Activated CD8-positive, alpha-beta T cell treated with anti-CD3 and anti-CD28 coated beads, Interleukin-2, amount 10 ng/mL, durations not matched to agents 7 days and 5 days (primary cell): Measurements from ENCODE around the gene TACC3. TPM values are rescaled to one million over a fixed set of nuclear protein-coding genes. Genes with fewer than 3 reads are reported as not detected.

Experiments used
- ATAC-seq: fragments of 150-1000 bp; cut with Tn5 transposase; one replicate; pipeline ENCODE4 v1.10.0; 2021; ENCODE audit warnings: moderate library complexity
- CTCF ChIA-PET: fragments of 350-600 bp; sonication (Branson Sonifier 250); formaldehyde crosslinking; loops from one replicate; lab custom pipeline; 2021; ENCODE audit warnings: antibody characterized with exemption; lab: Charles Lee
- POLR2A ChIA-PET: fragments of 350-600 bp; sonication (Branson Sonifier 250); formaldehyde crosslinking; loops from one replicate; lab custom pipeline; 2021; ENCODE audit warnings: antibody characterized with exemption; lab: Charles Lee
- DNase-seq: peaks from one replicate; pipeline ENCODE4 v3.0.0-alpha.2; 2020
- H3K27ac Mint-ChIP-seq: one replicate; pipeline ENCODE4 v1.8.0; 2021; ENCODE audit warnings: mild to moderate bottlenecking, mixed read lengths
- H3K27me3 Mint-ChIP-seq: one replicate; pipeline ENCODE4 v1.8.0; 2021; ENCODE audit warnings: low read depth, mixed read lengths
- H3K36me3 Mint-ChIP-seq: one replicate; pipeline ENCODE4 v1.8.0; 2021; ENCODE audit warnings: low read depth, mixed read lengths
- H3K4me1 Mint-ChIP-seq: one replicate; pipeline ENCODE4 v1.8.0; 2021; ENCODE audit warnings: low read depth, mixed read lengths
- H3K4me3 Mint-ChIP-seq: one replicate; pipeline ENCODE4 v1.8.0; 2021; ENCODE audit warnings: mild to moderate bottlenecking, mixed read lengths
- H3K9me3 Mint-ChIP-seq: one replicate; pipeline ENCODE4 v1.8.0; 2022; ENCODE audit warnings: mixed read lengths; ENCODE audit not compliant: insufficient read depth
- total RNA-seq, 2 experiments: library from RNA; stranded (reverse); gene quantifications; one replicate each; pipeline ENCODE4 v1.2.3, GENCODE V29; 2021

The TACC3 gene
- total RNA-seq, 2 experiments from 2014 or later: 284 to 311 TPM

GRCh38 chr4:1756079-1756478 is 34.8 kb downstream of the TACC3 start:
- ChIA-PET CTCF (no interaction called here), POLR2A (no interaction called here)
- no peaks in the 10 kb centered on the region for H3K27me3 Mint-ChIP-seq
- no peak overlapping the region for H3K27ac Mint-ChIP-seq
- peaks cover 11% of the 10 kb centered on the region for H3K4me1 Mint-ChIP-seq
- H3K9me3 Mint-ChIP-seq: no peaks in the 10 kb centered on the region
- no peaks in the 10 kb centered on the region for H3K36me3 Mint-ChIP-seq
- ATAC-seq (no peak), DNase-seq (no peak)
- no peak overlapping the region for H3K4me3 Mint-ChIP-seq

- CTCF ChIA-PET: no interaction called here
- no peaks in the 10 kb centered on the region for H3K9me3 Mint-ChIP-seq
- DNase-seq: no peak
- H3K27me3 Mint-ChIP-seq: no peaks in the 10 kb centered on the region
- H3K27ac Mint-ChIP-seq: no peak overlapping the region
- no peak overlapping the region for H3K4me3 Mint-ChIP-seq
- H3K4me1 Mint-ChIP-seq: peaks cover 11% of the 10 kb centered on the region
- H3K36me3 Mint-ChIP-seq: no peaks in the 10 kb centered on the region
- ATAC-seq: no peak
- POLR2A ChIA-PET: no interaction called here
Measured at GRCh38 chr4:1756893-1757779, 35.8 kb downstream of the TACC3 start.

- DNase-seq: no peak
- ChIA-PET POLR2A (no interaction called here), CTCF (no interaction called here)
- H3K27ac Mint-ChIP-seq: no peak overlapping the region
- H3K9me3 Mint-ChIP-seq: no peaks in the 10 kb centered on the region
- H3K36me3 Mint-ChIP-seq: no peaks in the 10 kb centered on the region
- H3K4me3 Mint-ChIP-seq: no peak overlapping the region
- peaks cover 4% of the 10 kb centered on the region for H3K4me1 Mint-ChIP-seq
- ATAC-seq: no peak
- peaks cover 2% of the 10 kb centered on the region for H3K27me3 Mint-ChIP-seq
Measured at GRCh38 chr4:1757836-1758235, 36.5 kb downstream of the TACC3 start.

GRCh38 chr4:1758306-1759121 is 37.2 kb downstream of the TACC3 start:
- Mint-ChIP-seq H3K27ac (no peak overlapping the region), H3K9me3 (no peaks in the 10 kb centered on the region), H3K36me3 (no peaks in the 10 kb centered on the region), H3K4me3 (no peak overlapping the region), H3K4me1 (no peaks in the 10 kb centered on the region), H3K27me3 (peaks cover 2% of the 10 kb centered on the region)
- DNase-seq (no peak), ATAC-seq (no peak)
- ChIA-PET CTCF (interaction anchor here (0.8 kb wide), 1 partner anchor 9 kb away, joined by 3 read pairs; no protein-coding TSS in a partner anchor), POLR2A (no interaction called here)

- no peaks in the 10 kb centered on the region for H3K9me3 Mint-ChIP-seq
- H3K36me3 Mint-ChIP-seq: no peaks in the 10 kb centered on the region
- DNase-seq (no peak), ATAC-seq (no peak)
- no peak overlapping the region for H3K4me3 Mint-ChIP-seq
- H3K27ac Mint-ChIP-seq: no peak overlapping the region
- ChIA-PET CTCF (interaction anchor here (0.8 kb wide), 1 partner anchor 9 kb away, joined by 3 read pairs; no protein-coding TSS in a partner anchor), POLR2A (no interaction called here)
- H3K27me3 Mint-ChIP-seq: peaks cover 7% of the 10 kb centered on the region
- no peaks in the 10 kb centered on the region for H3K4me1 Mint-ChIP-seq
Measured at GRCh38 chr4:1759170-1759817, 38.0 kb downstream of the TACC3 start.

- CTCF ChIA-PET: no interaction called here
Measured at GRCh38 chr4:1759818-1760223, 38.5 kb downstream of the TACC3 start.

GRCh38 chr4:1760521-1761071 is 39.3 kb downstream of the TACC3 start:
- Mint-ChIP-seq H3K4me3 (no peak overlapping the region), H3K36me3 (no peaks in the 10 kb centered on the region), H3K27ac (no peak overlapping the region), H3K4me1 (no peaks in the 10 kb centered on the region), H3K9me3 (no peaks in the 10 kb centered on the region), H3K27me3 (peaks cover 12% of the 10 kb centered on the region)
- ChIA-PET CTCF (no interaction called here), POLR2A (no interaction called here)
- no peak for ATAC-seq
- DNase-seq: no peak

More at GRCh38 chr4:1759818-1760223, 38.5 kb downstream of the TACC3 start:
- DNase-seq: no peak
- no peaks in the 10 kb centered on the region for H3K36me3 Mint-ChIP-seq
- H3K4me3 Mint-ChIP-seq: no peak overlapping the region
- no peak overlapping the region for H3K27ac Mint-ChIP-seq
- POLR2A ChIA-PET: no interaction called here
- no peaks in the 10 kb centered on the region for H3K9me3 Mint-ChIP-seq
- H3K27me3 Mint-ChIP-seq: peaks cover 9% of the 10 kb centered on the region
- H3K4me1 Mint-ChIP-seq: no peaks in the 10 kb centered on the region
- no peak for ATAC-seq

GRCh38 chr4:1761130-1761689 is 39.9 kb downstream of the TACC3 start:
- H3K36me3 Mint-ChIP-seq: no peaks in the 10 kb centered on the region

GRCh38 chr4:1762264-1763010 is 41.1 kb downstream of the TACC3 start:
- Mint-ChIP-seq H3K4me3 (no peak overlapping the region), H3K27ac (no peak overlapping the region), H3K36me3 (no peaks in the 10 kb centered on the region), H3K9me3 (no peaks in the 10 kb centered on the region), H3K27me3 (peaks cover 14% of the 10 kb centered on the region), H3K4me1 (no peaks in the 10 kb centered on the region)
- DNase-seq (no peak), ATAC-seq (no peak)
- POLR2A ChIA-PET: interaction anchor here (0.8 kb wide), 1 partner anchor 35 kb away, joined by 3 read pairs; no protein-coding TSS in a partner anchor
- CTCF ChIA-PET: no interaction called here

More at GRCh38 chr4:1761130-1761689, 39.9 kb downstream of the TACC3 start:
- no peaks in the 10 kb centered on the region for H3K4me1 Mint-ChIP-seq
- H3K9me3 Mint-ChIP-seq: no peaks in the 10 kb centered on the region
- ChIA-PET CTCF (no interaction called here), POLR2A (no interaction called here)
- no peak for DNase-seq
- ATAC-seq: no peak
- H3K27me3 Mint-ChIP-seq: peaks cover 14% of the 10 kb centered on the region
- H3K27ac Mint-ChIP-seq: no peak overlapping the region
- H3K4me3 Mint-ChIP-seq: no peak overlapping the region

- CTCF ChIA-PET: no interaction called here
- H3K9me3 Mint-ChIP-seq: no peaks in the 10 kb centered on the region
- H3K27me3 Mint-ChIP-seq: peaks cover 17% of the 10 kb centered on the region
- DNase-seq (no peak), ATAC-seq (no peak)
- H3K36me3 Mint-ChIP-seq: no peaks in the 10 kb centered on the region
- no peaks in the 10 kb centered on the region for H3K4me1 Mint-ChIP-seq
- no peak overlapping the region for H3K4me3 Mint-ChIP-seq
- no peak overlapping the region for H3K27ac Mint-ChIP-seq
- POLR2A ChIA-PET: interaction anchor here (0.8 kb wide), 1 partner anchor 36 kb away, joined by 3 read pairs; no protein-coding TSS in a partner anchor
Measured at GRCh38 chr4:1763070-1763549, 41.8 kb downstream of the TACC3 start.
